ENCODE measurements around the gene PIP4K2B. TPM values are rescaled to one million over a fixed set of nuclear protein-coding genes. Genes with fewer than 3 reads are reported as not detected.

Gene PIP4K2B
- total and polyA plus RNA-seq, 9 of the 15 experiments (the other 6 are each of a cell fraction or from before 2014, with no cell fraction given) = 3.7 to 29.9 (median 23.0) TPM

GRCh38 chr17:38728290-38728831 lies 71.0 kb downstream of the PIP4K2B start:
- Histone ChIP-seq H3K9ac (ENCODE audit: insufficient read depth in 1 of 2, low read depth in 2 of 2, low read length in 2 of 2) (peak overlapping the region in 1 of 2 experiments; percentile 84; a peak in 2 of 4 replicates), H3K27me3 (ENCODE audit: control insufficient read depth in 2 of 2, insufficient read depth in 2 of 2, low read length in 2 of 2) (no peaks in the 10 kb centered on the region), H3K4me2 (ENCODE audit: insufficient read depth, low read length) (peak overlapping the region; percentile 0; the same call in 1 of the 2 replicates), H3K79me2 (ENCODE audit: control insufficient read depth, insufficient read depth, low read length) (peaks cover 24% of the 10 kb centered on the region), H2AFZ (ENCODE audit: low read depth, low read length) (no peak overlapping the region), H3K36me3 (ENCODE audit: control insufficient read depth, insufficient read depth, low read length) (peaks cover 33% of the 10 kb centered on the region; the same call in 2 of the 3 replicates), H3K27ac (ENCODE audit: extremely low read depth, low read depth, low read length) (no peak overlapping the region), H4K20me1 (replicated peaks; ENCODE audit: control insufficient read depth, insufficient read depth, low read length) (no peaks in the 10 kb centered on the region), H3K9me1 (ENCODE audit: control insufficient read depth, insufficient read depth, low read length) (peaks cover 3% of the 10 kb centered on the region), H3K4me3 (no peak overlapping the region), H3K9me3 (replicated peaks; ENCODE audit: control insufficient read depth, insufficient read depth, low read depth, low read length) (no peaks in the 10 kb centered on the region), H3K4me1 (replicated peaks in 1 of 2; ENCODE audit: control insufficient read depth in 2 of 2, insufficient read depth in 2 of 2, low read length in 2 of 2) (peaks cover 48 to 75% of the 10 kb centered on the region in 2 experiments)
- ATAC-seq (peak; percentile 3; the same call in 2 of the 3 replicates), DNase-seq (ENCODE audit: extremely low read depth in 1 of 4, low spot score in 3 of 4) (peak in 1 of 4 experiments; percentile 58), FAIRE-seq (no peak)
- BruUV-seq (replicated peaks) = no TSS peak
- intact Hi-C loops (cut with micrococcal nuclease) (no loop called here), in situ Hi-C loops (cut with MboI) (no loop called here)
- WGBS (ENCODE audit: insufficient coverage, low coverage, missing lambda C conversion rate) = 27% methylated on average over 7 of the region's 8 CpGs
- ChIA-PET POLR2A (interaction anchor here (0.6 to 2.4 kb wide), 12 partner anchors 10 to 939 kb away, joined by 3 to 13 read pairs (median 4); partner anchors contain the start of genes LASP1 and MLLT6), CTCF (ENCODE audit: low intra/inter-chr PET ratio) (no interaction called here)
- peak; percentile 63; the same call in 1 of the 2 replicates for TF ChIP-seq DMBX1 (CRISPR knock-in tag; IDR thresholded peaks at IDR 0.05; ENCODE audit: borderline replicate concordance)
- peak; percentile 55 for TF ChIP-seq POLR2G (IDR thresholded peaks at IDR 0.05; ENCODE audit: low read depth, low read length)
- no peak for TF ChIP-seq NONO (IDR thresholded peaks at IDR 0.05; ENCODE audit: low read depth in 2 of 2, low read length in 1 of 2)
- TF ChIP-seq ERF (CRISPR knock-in tag; IDR thresholded peaks at IDR 0.05) = 0 out of 2 replicates have a peak, but pooled peaks have one; percentile 54
- TF ChIP-seq ESRRA (IDR thresholded peaks at IDR 0.05; ENCODE audit: borderline replicate concordance, low read depth) = peak; percentile 50; the same call in 1 of the 2 replicates
- peak; percentile 37; the same call in 1 of the 2 replicates for TF ChIP-seq POLR2A (conservative IDR thresholded peaks at IDR 0.05)
- TF ChIP-seq GABPB2 (CRISPR knock-in tag; conservative IDR thresholded peaks at IDR 0.05) = no peak
- TF ChIP-seq ELF4 (CRISPR knock-in tag; IDR thresholded peaks at IDR 0.05) = peak; percentile 63; the same call in 1 of the 2 replicates
- 0 out of 2 replicates have a peak, but pooled peaks have one; percentile 42 for TF ChIP-seq ETV5 (CRISPR knock-in tag; IDR thresholded peaks at IDR 0.05; ENCODE audit: low read depth)
- 0 out of 2 replicates have a peak, but pooled peaks have one; percentile 5 for TF ChIP-seq BHLHE40 (IDR thresholded peaks at IDR 0.05; ENCODE audit: low read length)
- peak; percentile 31; the same call in 1 of the 2 replicates for TF ChIP-seq VEZF1 (CRISPR knock-in tag; IDR thresholded peaks at IDR 0.05)
- 0 out of 2 replicates have a peak, but pooled peaks have one; percentile 35 for TF ChIP-seq SPI1 (IDR thresholded peaks at IDR 0.05; ENCODE audit: borderline replicate concordance, low read depth, low read length)
- 0 out of 2 replicates have a peak, but pooled peaks have one; percentile 64 for TF ChIP-seq RREB1 (CRISPR knock-in tag; IDR thresholded peaks at IDR 0.05)
- TF ChIP-seq ZNF311 (CRISPR knock-in tag; IDR thresholded peaks at IDR 0.05) = 0 out of 2 replicates have a peak, but pooled peaks have one; percentile 44
